K562 (cell line): Measurements from ENCODE around the gene AHCYL2.

Experiments
- HMGN3 ChIP-seq: IDR thresholded peaks from 2 replicates; pipeline ENCODE4 v1.6.1; 2011; ENCODE audit warnings: borderline replicate concordance, low read depth, mild to moderate bottlenecking, mixed read lengths, low read length; ENCODE audit not compliant: insufficient read length; ENCODE audit errors: extremely low read depth
- MAX ChIP-seq: sonication (generic); formaldehyde crosslinking; IDR thresholded peaks from 2 replicates; pipeline ENCODE4 v1.9.0; 2022; ENCODE audit warnings: mild to moderate bottlenecking, missing genetic modification reagents

GRCh38 chr7:129203050-129203741 lies 21.6 kb upstream of the AHCYL2 start:
- no peak for TF ChIP-seq MAX (CRISPR knock-in tag)
- no peak for TF ChIP-seq HMGN3
